HG03060 (cell line): ENCODE results near the gene TSPYL1.

Experiments
- ATAC-seq: cut with Tn5 transposase; IDR thresholded peaks from one replicate; pipeline ENCODE4 v1.9.1; 2021; ENCODE audit warnings: low read depth, moderate number of reproducible peaks; ENCODE audit not compliant: unreplicated experiment

The TSPYL1 gene

DNA sequence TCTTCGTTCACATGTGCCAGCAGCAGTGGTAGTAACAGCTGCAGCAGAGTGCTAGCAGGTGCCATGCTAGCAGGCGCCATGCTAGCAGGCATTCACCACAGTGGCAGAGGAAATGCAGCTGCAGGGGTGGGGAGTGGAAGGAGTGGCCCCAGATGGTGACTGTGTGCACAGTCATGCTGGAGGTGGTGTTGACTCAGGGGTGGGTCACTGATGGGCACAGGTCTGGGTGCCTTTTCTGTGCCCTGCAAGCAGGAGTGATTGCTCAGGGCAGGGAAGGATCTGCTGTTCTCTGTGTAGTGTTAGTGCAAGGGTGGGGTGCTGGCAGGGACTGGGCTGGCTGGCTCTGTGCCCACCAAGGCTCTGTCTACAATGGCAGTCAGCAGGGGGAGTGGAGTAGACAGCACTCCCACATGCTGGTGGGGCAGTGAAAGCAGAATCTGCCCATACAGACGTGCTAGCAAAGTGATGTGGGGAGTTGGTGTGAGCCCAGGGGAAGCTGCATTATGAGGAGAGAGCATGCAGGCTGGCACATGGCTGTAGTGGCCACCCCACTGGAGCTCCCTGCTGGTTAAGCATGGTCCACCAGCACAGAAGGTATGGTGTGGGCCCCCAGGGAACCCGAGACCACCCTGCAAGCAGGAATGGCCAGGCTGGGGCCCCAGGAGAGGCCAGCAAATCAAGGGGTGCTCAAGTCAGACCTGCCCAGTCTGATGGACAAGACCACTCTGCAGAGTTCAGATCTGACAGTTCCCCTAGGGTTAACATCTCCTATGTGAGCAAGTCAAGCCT lies 14.5 kb downstream of the TSPYL1 start:
- ATAC-seq = no peak

DNA sequence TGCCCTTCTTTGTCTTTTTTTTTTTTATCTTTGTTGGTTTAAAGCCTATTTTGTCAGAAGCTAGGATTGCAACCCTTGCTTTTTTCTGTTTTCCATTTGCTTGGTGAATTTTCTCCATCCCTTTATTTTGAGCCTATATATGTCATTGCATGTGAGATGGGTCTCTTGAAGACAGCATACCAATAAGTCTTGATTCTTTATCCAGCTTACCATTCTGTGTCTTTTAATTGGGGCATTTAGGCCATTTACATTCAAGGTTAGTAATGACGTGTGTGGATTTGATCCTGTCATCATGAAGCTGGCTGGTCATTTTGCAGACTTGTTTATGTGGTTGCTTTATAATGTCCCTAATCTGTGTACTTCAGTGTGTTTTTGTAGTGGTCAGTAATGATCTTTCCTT lies 16.4 kb downstream of the TSPYL1 start:
- no peak for ATAC-seq

DNA sequence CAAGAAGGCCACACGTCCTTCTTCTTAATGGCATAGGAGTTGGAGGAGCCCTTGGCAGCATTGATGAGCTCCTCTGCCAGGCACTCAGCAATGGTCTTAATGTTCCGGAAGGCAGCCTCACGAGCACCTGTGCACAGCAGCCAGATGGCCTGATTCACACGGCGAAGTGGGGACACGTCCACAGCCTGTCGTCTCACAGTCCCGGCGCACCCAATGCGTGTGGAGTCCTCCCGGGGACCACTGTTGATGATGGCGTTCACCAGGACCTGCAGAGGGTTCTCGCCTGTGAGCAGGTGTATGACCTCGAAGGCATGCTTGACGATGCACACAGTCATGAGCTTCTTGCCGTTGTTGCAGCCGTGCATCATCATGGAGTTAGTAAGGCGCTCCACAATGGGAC lies 21.2 kb downstream of the TSPYL1 start:
- ATAC-seq = no peak

DNA sequence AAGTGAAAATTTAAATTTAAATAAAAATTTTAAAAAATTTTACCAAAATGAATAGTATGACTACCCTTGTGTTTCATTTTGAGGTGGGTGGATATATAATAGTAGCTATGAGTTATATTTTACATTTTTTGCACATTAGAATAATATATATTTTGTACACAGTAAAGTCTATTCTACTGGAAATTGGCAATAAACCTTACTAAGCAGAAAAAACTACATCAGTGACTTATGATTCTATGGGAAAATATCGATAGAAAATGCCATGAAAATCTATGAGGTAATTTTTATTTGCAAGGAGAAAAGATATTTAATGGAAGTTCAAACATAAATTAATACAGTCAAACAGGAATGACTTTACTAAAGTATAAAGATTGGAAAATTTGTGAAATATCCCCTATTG lies 23.0 kb downstream of the TSPYL1 start:
- ATAC-seq = no peak

DNA sequence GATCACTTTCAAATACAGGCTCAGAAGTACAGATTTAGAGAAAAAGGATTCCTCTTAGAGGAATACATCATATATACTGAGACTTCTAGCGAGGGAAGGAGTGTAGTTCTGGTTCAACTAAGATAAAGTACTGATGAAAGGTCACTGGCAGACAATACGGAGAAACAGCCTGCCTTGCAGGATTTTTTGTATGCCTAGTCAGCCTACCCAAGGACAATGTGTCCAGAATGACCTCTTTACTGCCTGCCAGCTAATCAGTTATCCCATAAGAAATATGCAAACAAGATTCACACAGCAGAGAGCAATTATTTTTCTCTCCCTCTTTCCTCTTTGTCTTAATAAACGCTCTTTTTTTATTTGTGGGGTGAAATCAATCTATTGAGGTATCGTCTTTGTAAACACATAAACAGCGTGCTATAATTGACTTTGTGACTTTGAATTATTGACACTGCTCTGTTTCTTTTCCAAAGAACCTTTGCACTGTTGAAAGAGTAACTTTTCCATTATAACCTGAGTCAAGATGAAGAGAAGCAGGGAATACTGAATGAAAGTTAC lies 24.4 kb downstream of the TSPYL1 start:
- ATAC-seq = no peak

DNA sequence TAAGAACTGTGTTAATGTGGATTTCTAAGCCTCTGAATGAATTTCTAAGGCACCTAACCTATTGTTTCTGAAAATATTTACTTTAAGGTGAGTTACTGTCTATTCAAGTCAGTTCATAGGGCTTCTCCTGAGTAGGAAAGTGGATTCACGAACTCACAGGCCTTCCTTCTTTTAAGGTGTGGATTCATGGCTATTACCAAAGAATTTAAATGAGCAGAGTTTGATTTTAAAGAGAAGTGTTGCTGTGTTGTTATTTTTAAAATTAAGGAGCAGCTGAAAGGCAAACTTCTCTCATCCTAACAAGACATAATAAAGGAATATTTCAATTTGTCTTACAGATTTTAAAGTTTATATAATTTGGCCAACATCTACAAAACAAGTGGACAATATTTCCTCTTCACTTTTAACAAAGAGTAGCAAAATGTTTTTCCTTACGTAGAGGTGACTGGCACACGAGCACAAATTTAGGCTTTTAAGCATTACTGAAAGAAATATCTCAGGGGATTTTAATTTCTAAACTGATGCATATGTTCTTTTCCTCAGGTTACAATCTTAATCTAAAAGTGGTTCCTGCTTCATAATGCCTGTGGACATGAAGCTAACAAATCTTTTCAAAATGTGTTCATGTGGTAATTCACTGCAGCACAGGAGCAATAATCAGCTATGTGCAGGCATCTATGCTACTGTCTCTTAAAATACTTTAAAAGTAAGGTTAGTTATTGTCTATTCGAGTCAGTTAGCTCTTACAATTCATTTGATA lies 25.3 kb downstream of the TSPYL1 start:
- ATAC-seq = peak; percentile 14

DNA sequence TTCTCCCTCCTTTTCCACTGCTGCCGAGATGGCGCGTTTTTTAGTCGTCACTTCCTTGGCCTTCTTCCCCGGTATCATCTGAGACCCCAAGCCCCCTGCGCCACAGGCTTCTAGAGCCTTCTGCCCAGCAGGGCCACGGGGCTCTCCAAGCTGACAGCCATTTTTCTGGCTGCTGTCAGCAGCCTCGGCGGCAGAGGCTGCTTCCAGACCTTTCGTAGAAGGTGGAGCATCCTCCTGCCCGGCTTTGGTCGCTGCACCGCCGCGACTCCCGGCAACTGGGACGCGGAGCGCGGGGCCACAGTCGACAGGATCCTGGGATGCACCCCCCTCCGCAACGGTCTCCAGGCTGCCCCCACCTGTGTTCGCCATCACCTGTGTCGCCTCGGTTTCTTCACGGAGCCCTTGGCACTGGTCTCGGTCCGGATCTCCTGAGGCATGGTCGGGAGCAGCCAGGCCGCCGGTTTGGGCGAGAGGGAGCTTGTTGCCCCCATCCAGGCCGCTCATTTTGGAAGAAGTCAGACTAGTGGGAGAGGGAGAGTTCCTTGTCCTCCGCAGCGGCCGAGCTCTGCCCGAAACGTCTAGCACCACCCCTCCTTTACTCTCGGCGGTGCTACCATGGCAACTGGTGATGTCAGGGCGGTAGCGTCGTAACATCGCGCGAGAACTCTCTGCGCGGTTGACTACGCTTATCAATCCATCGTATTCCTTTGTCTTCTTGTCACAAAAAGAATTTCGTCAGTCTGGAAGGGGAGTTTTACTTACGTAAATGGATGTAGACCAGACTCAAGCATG lies 26.0 kb downstream of the TSPYL1 start, which contains the start of gene TSPYL4:
TSS of gene TSPYL4 (minus strand) at position 571 of the 792 bp plus-strand sequence. CDS start at position 504, 67 bp downstream.
- peak; percentile 100 for ATAC-seq

DNA sequence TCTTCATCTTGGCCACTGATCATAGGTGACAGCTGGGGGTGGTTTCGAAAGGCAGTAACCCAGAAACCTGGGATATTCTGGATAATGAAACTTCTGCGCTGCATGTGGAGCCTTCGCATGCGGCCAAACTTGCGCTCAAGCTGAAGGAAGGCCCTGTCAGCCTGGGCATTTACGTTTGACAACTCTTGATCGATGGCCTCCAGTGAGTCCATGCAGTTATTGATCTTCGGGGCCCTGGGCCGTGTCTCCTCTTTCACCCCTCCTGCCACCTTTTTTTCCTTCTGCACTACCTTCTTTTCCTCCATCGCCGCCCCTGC lies 26.6 kb downstream of the TSPYL1 start:
- no peak for ATAC-seq

DNA sequence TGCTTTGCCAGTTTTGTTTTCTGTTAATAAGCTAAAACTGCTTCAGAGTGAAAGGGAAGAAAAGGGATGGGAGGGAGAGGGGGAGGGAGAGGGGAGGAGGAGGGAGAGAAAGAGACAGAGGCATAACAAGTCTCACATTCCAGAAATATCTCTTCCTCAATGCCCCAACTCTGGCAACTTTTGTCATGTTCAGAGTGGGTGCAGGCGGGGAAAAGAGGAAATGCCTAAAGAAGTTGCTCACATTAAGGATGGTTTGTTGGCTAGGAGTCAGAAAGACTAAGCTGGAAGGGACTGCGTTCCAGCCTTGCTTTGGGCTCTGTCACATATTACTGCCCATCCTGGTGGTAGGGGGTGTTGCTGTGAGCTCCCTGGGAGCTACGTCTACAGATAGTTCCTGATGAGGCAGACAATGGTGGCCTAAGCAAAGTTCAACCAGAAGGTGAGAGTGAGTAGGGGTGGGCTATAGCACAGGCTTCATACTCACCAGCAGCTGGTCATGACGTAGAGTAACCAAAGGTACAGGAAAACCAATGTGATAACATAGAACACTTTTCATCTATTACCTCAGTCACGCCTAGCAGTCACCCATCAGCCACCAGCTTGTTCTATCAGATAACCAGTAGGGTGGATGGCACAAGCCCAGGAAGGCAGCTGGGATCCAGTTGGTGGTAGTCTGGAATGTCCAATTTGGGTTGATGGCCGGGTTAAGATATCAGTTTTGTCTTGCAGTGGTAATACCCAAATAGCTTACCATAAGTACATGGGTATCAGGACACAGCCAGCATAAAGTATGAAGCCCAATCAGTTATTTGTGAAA lies 28.0 kb downstream of the TSPYL1 start:
- no peak for ATAC-seq

DNA sequence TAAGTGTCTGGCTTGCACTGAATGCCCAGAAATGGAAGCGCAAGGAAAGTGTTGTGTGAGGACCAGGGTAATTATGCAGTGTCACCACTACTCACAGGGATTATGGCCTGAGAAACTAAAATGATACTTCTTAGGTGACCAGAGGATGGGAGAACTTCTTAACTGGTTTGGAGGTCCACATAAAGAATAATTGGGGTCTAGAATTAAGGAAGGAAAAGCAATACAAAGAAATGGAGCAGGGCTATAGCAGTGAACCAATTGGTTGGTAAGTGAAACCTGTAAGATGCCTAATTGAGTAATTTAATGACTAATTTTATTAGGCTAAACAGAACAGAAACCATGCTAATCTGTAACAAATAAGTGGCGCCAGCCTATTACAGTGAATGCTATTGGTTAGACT lies 31.2 kb downstream of the TSPYL1 start:
- no peak for ATAC-seq

DNA sequence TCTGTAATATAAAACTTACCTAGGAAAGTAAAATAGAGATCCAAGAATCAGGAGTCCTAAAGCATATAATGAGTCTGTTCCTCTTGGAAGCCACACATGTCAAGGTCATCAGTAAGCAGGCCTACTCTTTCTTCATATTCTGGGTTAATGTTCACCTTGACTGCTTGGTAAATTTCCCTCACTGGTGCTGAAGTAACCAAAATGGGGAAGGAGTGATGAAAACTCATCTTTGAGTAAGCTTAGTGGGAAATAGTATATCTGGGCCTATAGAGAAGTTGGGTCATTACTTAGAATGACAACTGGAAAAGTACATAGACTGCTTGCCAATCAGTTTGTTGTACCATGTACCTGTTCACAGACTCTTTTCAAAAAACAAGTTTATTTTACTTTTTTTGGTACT lies 32.4 kb downstream of the TSPYL1 start:
- ATAC-seq = no peak

DNA sequence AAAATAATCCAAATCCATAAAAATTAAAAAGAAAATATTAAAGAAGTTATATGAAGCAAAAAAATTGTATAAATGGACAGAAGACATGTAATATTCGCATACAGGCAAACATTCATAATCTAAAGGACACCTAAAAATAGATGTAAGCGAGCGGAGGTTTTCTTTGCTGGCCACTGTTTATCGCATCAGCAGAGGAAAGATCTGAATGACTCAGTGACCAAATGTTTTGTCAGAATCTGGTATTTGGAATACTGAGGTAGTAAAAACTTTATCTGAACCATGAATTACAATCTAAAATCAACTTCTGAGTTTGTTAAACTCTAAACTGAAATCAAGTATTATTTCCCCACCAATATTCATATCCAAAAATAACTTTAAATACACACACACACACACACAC lies 33.6 kb downstream of the TSPYL1 start:
- no peak for ATAC-seq

DNA sequence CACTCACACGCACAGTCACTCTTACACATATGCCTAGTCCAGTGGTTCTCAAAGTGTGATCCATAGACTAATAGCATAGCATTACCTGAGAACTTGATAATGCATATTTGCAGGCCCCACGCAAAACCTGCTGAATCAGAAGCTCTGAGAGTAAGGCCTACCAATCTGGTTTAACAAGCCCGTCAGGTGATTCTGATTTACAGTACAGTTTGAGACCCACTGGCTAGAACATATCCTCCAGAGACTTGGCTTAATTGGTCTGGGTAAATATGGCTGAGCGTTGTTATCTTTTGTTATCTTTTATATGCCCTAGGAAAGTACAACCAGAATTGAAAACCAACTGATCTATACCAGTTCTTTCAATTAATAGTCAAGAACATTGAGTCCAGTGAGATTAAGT lies 35.4 kb downstream of the TSPYL1 start:
- ATAC-seq = no peak

DNA sequence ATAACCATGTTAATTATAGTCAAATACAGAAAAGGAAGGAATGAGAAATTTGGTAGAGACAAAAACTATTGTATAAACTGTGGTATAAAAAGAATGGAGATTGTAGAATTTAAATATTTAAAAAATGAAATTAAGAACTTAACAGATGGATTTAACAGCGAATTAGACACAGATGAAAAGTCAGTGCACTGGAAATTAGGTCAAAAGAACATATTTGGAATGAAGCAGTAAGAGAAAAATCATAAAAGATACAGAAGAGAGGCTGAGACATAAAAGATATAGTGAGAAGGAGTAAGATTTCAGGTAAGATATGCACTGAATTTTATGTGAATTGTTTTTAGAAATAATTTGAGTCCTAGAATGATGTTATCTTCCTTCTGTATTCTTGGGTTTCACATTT lies 39.9 kb downstream of the TSPYL1 start:
- no peak for ATAC-seq

DNA sequence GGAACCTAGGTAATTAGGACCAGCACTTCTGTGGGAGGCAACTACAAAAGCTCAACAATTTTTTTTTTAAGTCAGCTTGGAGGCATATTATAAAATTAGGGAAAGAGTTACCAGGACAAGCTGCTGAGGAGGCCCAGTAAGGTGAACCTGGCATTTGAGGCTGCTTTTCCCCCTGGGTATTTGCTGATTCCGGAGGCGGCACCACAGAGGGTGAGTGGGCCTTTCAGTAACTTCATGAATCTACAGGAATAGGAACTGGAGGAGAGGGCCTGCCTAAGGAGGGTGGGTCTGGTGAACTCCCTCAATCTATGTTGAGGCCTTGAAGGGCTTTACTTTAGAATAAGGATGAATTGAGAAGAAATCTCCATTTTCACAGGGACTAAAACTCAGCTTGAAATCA lies 40.5 kb downstream of the TSPYL1 start:
- ATAC-seq = no peak

DNA sequence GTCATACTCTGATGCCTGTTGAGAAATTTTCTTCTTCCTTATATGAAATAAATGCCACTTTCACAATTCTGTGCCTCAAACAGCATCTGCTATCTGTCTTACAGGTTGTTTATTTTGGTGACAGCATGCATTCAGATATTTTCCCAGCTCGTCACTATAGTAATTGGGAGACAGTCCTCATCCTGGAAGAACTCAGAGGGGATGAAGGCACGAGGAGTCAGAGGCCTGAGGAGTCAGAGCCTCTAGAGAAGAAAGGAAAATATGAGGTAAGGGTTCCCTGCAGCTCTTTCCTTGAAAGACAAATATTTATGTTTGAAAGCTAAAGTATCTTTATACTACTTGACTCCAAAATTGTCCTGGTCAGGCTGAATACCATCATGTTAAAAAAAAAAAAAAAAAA lies 41.6 kb downstream of the TSPYL1 start:
- ATAC-seq = no peak

DNA sequence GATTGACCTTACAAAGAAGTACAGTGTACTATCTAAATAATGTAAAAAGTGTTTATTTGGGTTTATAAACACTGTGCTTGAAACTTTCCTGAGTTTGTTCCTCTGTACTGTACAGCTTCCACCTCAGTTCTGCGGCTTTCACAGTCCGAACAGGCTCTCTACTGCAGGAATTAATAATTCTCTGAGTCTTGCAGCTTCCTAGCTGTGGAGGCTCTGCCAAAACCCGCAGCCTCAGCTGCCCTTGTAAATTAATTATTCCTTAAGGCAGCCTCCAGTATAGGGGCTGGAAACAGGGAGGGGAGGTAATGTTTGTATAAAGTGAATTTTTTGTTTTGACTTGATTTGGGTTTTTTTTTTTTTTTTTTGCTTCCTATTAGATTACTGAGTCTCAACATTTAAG lies 45.0 kb downstream of the TSPYL1 start:
- ATAC-seq = no peak

DNA sequence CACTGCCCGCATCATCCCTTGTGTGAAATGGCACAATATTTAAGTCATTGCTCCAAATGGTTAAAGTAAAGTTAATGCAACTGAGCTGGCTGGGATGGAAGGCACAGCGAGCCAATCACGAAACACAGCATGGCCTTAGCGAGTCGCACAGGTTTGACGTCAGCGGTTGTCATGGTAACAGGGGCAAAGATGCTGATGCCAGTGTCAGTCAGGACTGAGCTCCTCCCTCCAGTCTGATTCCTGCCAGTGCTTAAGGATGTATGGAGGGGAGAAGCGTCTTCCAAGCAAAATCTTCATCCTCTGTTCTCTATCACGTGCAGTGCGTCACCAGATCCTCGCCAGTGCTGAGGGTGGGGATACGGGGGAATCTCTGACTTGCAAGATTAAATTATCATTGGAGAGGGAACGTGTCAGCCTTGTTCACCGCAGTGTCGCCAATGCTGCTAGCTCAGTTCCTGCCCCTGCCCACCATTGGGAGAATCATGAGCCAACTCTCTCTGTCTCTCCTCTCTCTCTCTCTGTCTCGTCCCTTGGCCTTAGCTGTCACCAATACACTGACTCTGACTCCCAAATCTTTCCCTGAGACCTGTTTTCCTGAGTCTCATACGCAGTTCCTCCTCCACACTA lies 50.3 kb downstream of the TSPYL1 start:
- no peak for ATAC-seq
